Measurements from ENCODE around the gene PDGFA. TPM values are rescaled to one million over a fixed set of nuclear protein-coding genes. Genes with fewer than 3 reads are reported as not detected.

Gene PDGFA
- total RNA-seq, 1 experiment from 2014 or later, result 35.8 TPM

- no peak for TF ChIP-seq CTCF (conservative IDR thresholded peaks at IDR 0.05)
- no peak overlapping the region for H2BK5ac ChIP-seq (ENCODE audit: insufficient read length, low read length)
- no CpG with 5 or more reads among the region's 44 CpGs for WGBS (ENCODE audit: extremely low coverage, insufficient read length, low lambda C conversion rate)
- H3K79me1 ChIP-seq (ENCODE audit: insufficient read depth, low read depth, low read length, poor library complexity, severe bottlenecking), result no peaks in the 10 kb centered on the region
- no peak overlapping the region for H3K18ac ChIP-seq (ENCODE audit: insufficient read length, low read depth, low read length)
- H4K8ac ChIP-seq (replicated peaks; ENCODE audit: insufficient read length, low read depth, low read length), result no peak overlapping the region
- H3K4me2 ChIP-seq (ENCODE audit: insufficient read depth, insufficient read length, low read length), result no peak overlapping the region
- H4K20me1 ChIP-seq (ENCODE audit: control insufficient read depth, insufficient read depth, insufficient read length), result no peaks in the 10 kb centered on the region
- H2BK12ac ChIP-seq (ENCODE audit: insufficient read length, low read depth, low read length), result no peak overlapping the region
- no peak overlapping the region for H2BK20ac ChIP-seq (ENCODE audit: low read depth, low read length, poor library complexity, severe bottlenecking)
- no peak overlapping the region for H3K23ac ChIP-seq (ENCODE audit: insufficient read length, low read depth, low read length)
- H3K4me1 ChIP-seq (ENCODE audit: insufficient read depth, low read length), result no peaks in the 10 kb centered on the region
- no peaks in the 10 kb centered on the region for H3K23me2 ChIP-seq (ENCODE audit: insufficient read length, low read depth, low read length, poor library complexity, severe bottlenecking)
- H2AK5ac ChIP-seq (ENCODE audit: insufficient read length, low read length), result no peak overlapping the region
- no peak overlapping the region for H4K5ac ChIP-seq (ENCODE audit: insufficient read length, low read depth, low read length)
- no peaks in the 10 kb centered on the region; the same call in 1 of the 2 replicates for H3K79me2 ChIP-seq (ENCODE audit: insufficient read depth, low read length)
- H4K91ac ChIP-seq (ENCODE audit: insufficient read length, low read depth, low read length), result no peak overlapping the region
- H2BK15ac ChIP-seq (ENCODE audit: low read depth, low read length), result no peak overlapping the region
- 0 out of 5 replicates have a peak, but pooled peaks cover 0 to 2% of the 10 kb centered on the region in 2 experiments for H3K9me3 Mint-ChIP-seq
- no peaks in the 10 kb centered on the region for H3K9me3 ChIP-seq (ENCODE audit: control insufficient read depth, low read depth, low read length)
- DNase-seq, result no peak
- H3K27me3 Mint-ChIP-seq (ENCODE audit: low read depth), result no peaks in the 10 kb centered on the region
- H3K27ac ChIP-seq (ENCODE audit: insufficient read length, low read depth, low read length), result no peak overlapping the region
- H3K4ac ChIP-seq (ENCODE audit: low read depth, low read length), result no peak overlapping the region
- no peak overlapping the region for H3K4me3 Mint-ChIP-seq
- H2AFZ ChIP-seq (ENCODE audit: low read length), result no peak overlapping the region
- H3K27ac Mint-ChIP-seq, result peak overlapping the region in 1 of 3 experiments; percentile 79; a peak in 2 of 7 replicates
- H3K27me3 ChIP-seq (ENCODE audit: insufficient read depth, low read length), result no peaks in the 10 kb centered on the region
- H3K9ac ChIP-seq (ENCODE audit: extremely low read depth, insufficient read length, low read length), result no peak overlapping the region
- H3K4me1 Mint-ChIP-seq, result peaks cover 0 to 4% of the 10 kb centered on the region in 2 experiments; a peak in 1 of 4 replicates
- H3K36me3 Mint-ChIP-seq (ENCODE audit: insufficient read depth in 1 of 3, low read depth in 3 of 3), result peaks cover 0 to 4% (median 4%) of the 10 kb centered on the region in 3 experiments; a peak in 2 of 7 replicates
- H3K56ac ChIP-seq (ENCODE audit: insufficient read length, low read depth, low read length), result no peak overlapping the region
- H3K14ac ChIP-seq (ENCODE audit: insufficient read depth, low read length), result no peak overlapping the region; the same call in 1 of the 2 replicates
- H2BK120ac ChIP-seq (ENCODE audit: low read depth, low read length, poor library complexity, severe bottlenecking), result no peak overlapping the region
- H3T11ph ChIP-seq (ENCODE audit: low read length), result no peak overlapping the region
Measured at GRCh38 chr7:561631-562373, 42.2 kb upstream of the PDGFA start.

Data from H9 (cell line).